HepG2 (cell line): ENCODE data around the gene CCDC73. TPM values are rescaled to one million over a fixed set of nuclear protein-coding genes. Genes with fewer than 3 reads are reported as not detected.

ENCODE experiments used
- ATAC-seq: fragments of 200-7000 bp; cut with Tn5 transposase; 3 replicates; pipeline ENCODE4 v1.9.1; 2020; ENCODE audit warnings: mild to moderate bottlenecking, moderate library complexity
- BruUV-seq: library from RNA; stranded (reverse); fragments of 400-500 nt; replicated peaks from 2 replicates; lab custom pipeline; 2021; lab: Mats Ljungman, UMichigan
- CTCF ChIA-PET: fragments of 300-600 bp; formaldehyde crosslinking; extraction: SDS; loops from one replicate; lab custom pipeline; 2021; ENCODE audit warnings: low total read pairs, inconsistent platforms, low intra/inter-chr PET ratio; lab: Yijun Ruan, JAX
- POLR2A ChIA-PET: fragments of 350-600 bp; sonication (Branson Sonifier 250); formaldehyde crosslinking; loops from one replicate; lab custom pipeline; 2020; ENCODE audit warnings: antibody characterized with exemption, inconsistent platforms; lab: Yijun Ruan, JAX
- DNase-seq: peaks from one replicate; pipeline ENCODE4 v3.0.0-alpha.2; 2015; ENCODE audit warnings: low spot score
- FAIRE-seq: peaks from 3 replicates; lab custom pipeline; 2011; peaks lifted over from hg19 to GRCh38; lab: Jason Lieb, UNC
- H2AFZ ChIP-seq: one replicate; pipeline ENCODE4 v1.6.1; 2011; ENCODE audit warnings: low read length, inconsistent platforms
- H3K27ac ChIP-seq: fragments of 300-600 bp; 3 replicates; pipeline ENCODE4 v1.8.0; 2011; ENCODE audit warnings: mixed run types, mild to moderate bottlenecking, mixed read lengths, low read length, inconsistent platforms; ENCODE audit not compliant: insufficient read depth; ENCODE audit errors: extremely low read length
- H3K27me3 ChIP-seq, 2 experiments: fragments of 200-600 bp in 1 of 2; 2 replicates in 1 of 2; 3 replicates in 1 of 2; pipeline versions ENCODE4 v1.6.0 to v1.8.0; 2011; ENCODE audit warnings: low read length in 2 of 2, mild to moderate bottlenecking in 2 of 2, moderate library complexity in 2 of 2, inconsistent platforms in 1 of 2; ENCODE audit not compliant: insufficient read depth in 2 of 2, control insufficient read depth in 1 of 2
- H3K36me3 ChIP-seq, 2 experiments: fragments of 200-600 bp in 1 of 2; replicated peaks in 1 of 2; 2 replicates in 1 of 2; 3 replicates in 1 of 2; pipeline versions ENCODE4 v1.5.1 to v1.8.0; 2011; ENCODE audit warnings: low read length in 2 of 2, inconsistent platforms in 1 of 2; ENCODE audit not compliant: insufficient read depth in 2 of 2, control insufficient read depth in 1 of 2
- H3K4me1 ChIP-seq: 2 replicates; pipeline ENCODE4 v1.5.1; 2012; ENCODE audit warnings: low read length, inconsistent platforms; ENCODE audit not compliant: insufficient read depth
- H3K4me2 ChIP-seq: 2 replicates; pipeline ENCODE4 v1.6.0; 2011; ENCODE audit warnings: low read depth, low read length, inconsistent platforms
- H3K4me3 ChIP-seq, 3 experiments: fragments of 200-600 bp in 1 of 3; sonication (generic), shearing (Covaris generic) in 1 of 3; replicated peaks in 1 of 3; 2 replicates each; pipeline ENCODE4 v1.5.1; 2011 to 2016; ENCODE audit warnings: low read length in 3 of 3, inconsistent platforms in 2 of 3, low read depth in 2 of 3, mild to moderate bottlenecking in 2 of 3, control low read depth in 1 of 3, mixed read lengths in 1 of 3; ENCODE audit not compliant: insufficient read depth in 1 of 3
- H3K79me2 ChIP-seq: one replicate; pipeline ENCODE4 v1.6.1; 2011; ENCODE audit warnings: low read length, inconsistent platforms; ENCODE audit not compliant: insufficient read depth
- H3K9ac ChIP-seq: 2 replicates; pipeline ENCODE4 v1.6.0; 2011; ENCODE audit warnings: mild to moderate bottlenecking, low read depth, low read length, inconsistent platforms; ENCODE audit not compliant: insufficient read depth
- H3K9me3 ChIP-seq: 2 replicates; pipeline ENCODE4 v1.5.1; 2012; ENCODE audit warnings: mild to moderate bottlenecking, low read length
- H4K20me1 ChIP-seq: 2 replicates; pipeline ENCODE4 v1.6.0; 2011; ENCODE audit warnings: inconsistent platforms, mild to moderate bottlenecking, low read length, moderate library complexity; ENCODE audit not compliant: insufficient read depth
- NPAS2 ChIP-seq: sonication (generic); formaldehyde crosslinking; IDR thresholded peaks from 2 replicates; pipeline ENCODE4 v1.8.0; 2022; ENCODE audit warnings: mild to moderate bottlenecking, missing genetic modification reagents, borderline replicate concordance
- NR3C1 ChIP-seq: sonication (generic); formaldehyde crosslinking; IDR thresholded peaks from 2 replicates; pipeline ENCODE4 v1.4.0; 2020; ENCODE audit warnings: missing genetic modification reagents
- PRMT3 ChIP-seq: sonication (generic); formaldehyde crosslinking; IDR thresholded peaks from 2 replicates; pipeline ENCODE4 v1.8.1; 2022; ENCODE audit warnings: low read depth, mild to moderate bottlenecking, moderate library complexity, missing genetic modification reagents, borderline replicate concordance
- RAD21 ChIP-seq: fragments of 450-650 bp; formaldehyde crosslinking; IDR thresholded peaks from 2 replicates; pipeline ENCODE4 v1.5.0; 2020; ENCODE audit warnings: mild to moderate bottlenecking
- SSRP1 ChIP-seq: IDR thresholded peaks from 2 replicates; pipeline ENCODE4 v1.6.1; 2016; ENCODE audit warnings: control low read depth
- ZBTB1 ChIP-seq: sonication (generic); formaldehyde crosslinking; IDR thresholded peaks from 2 replicates; pipeline ENCODE4 v1.4.0; 2020; ENCODE audit warnings: missing genetic modification reagents, borderline replicate concordance
- ZNF136 ChIP-seq: sonication (generic); formaldehyde crosslinking; IDR thresholded peaks from 2 replicates; pipeline ENCODE4 v1.8.1; 2022; ENCODE audit warnings: low read depth, mild to moderate bottlenecking, moderate library complexity, missing genetic modification reagents
- ZNF382 ChIP-seq: sonication (generic); formaldehyde crosslinking; IDR thresholded peaks from 2 replicates; pipeline ENCODE4 v1.5.0; 2020; ENCODE audit warnings: missing genetic modification reagents, mild to moderate bottlenecking, borderline replicate concordance
- ZNF589 ChIP-seq: sonication (generic); formaldehyde crosslinking; conservative IDR thresholded peaks from 2 replicates; pipeline ENCODE4 v1.8.0; 2022; ENCODE audit warnings: mild to moderate bottlenecking, moderate library complexity, missing genetic modification reagents
- ZNF816 ChIP-seq: sonication (generic); formaldehyde crosslinking; IDR thresholded peaks from 2 replicates; pipeline ENCODE4 v1.8.0; 2022; ENCODE audit warnings: missing genetic modification reagents, mild to moderate bottlenecking, borderline replicate concordance
- WGBS: methylation state at CpG from one replicate; pipeline ENCODE4 v1.1.6; 2017; ENCODE audit warnings: low lambda C conversion rate; 5-methylcytosine and 5-hydroxymethylcytosine counted together
- in situ Hi-C: cut with HindIII; loops from 2 replicates; pipeline ENCODE4 v1.10.0; 2017; ENCODE audit warnings: low pct_unique_long_range_greater_than_20kb; ENCODE audit not compliant: extremely low pct_ligation_motif_present
- intact Hi-C: fragments of 100-400 bp; cut with micrococcal nuclease; formaldehyde crosslinking; loops from one replicate; pipeline ENCODE4 v1.10.0; 2022; ENCODE audit not compliant: unreplicated experiment
- polyA plus RNA-seq, 8 experiments: library from polyadenylated mRNA; depleted of rRNA in 3 of 8; stranded (reverse) in 7 of 8; unstranded in 1 of 8; fragments of >200 nt; fragmentation: Illumina TruSeq in 4 of 8; extraction: Trizol in 4 of 8; gene quantifications; 2 replicates each; pipeline versions ENCODE4 v1.2.1 to v1.2.3, GENCODE V29; 2011 to 2016; ENCODE audit warnings: low read depth in 4 of 8, missing spikeins in 1 of 8, mixed read lengths in 1 of 8; ENCODE audit not compliant: insufficient read depth in 1 of 8
- total RNA-seq, 5 experiments: library from RNA; depleted of rRNA; stranded (reverse); fragments of >200 nt; fragmentation: Illumina TruSeq; extraction: Trizol; gene quantifications; 2 replicates each; pipeline ENCODE4 v1.2.3, GENCODE V29; 2016; ENCODE audit warnings: low read depth in 1 of 5
- TF ChIP-seq, protein P1 (sequence below): sonication (generic); formaldehyde crosslinking; IDR thresholded peaks from 2 replicates; pipeline ENCODE4 v1.4.0; 2020; ENCODE audit warnings: missing genetic modification reagents
- TF ChIP-seq, protein P2 (sequence below): sonication (generic); formaldehyde crosslinking; IDR thresholded peaks from 2 replicates; pipeline ENCODE4 v1.5.1; 2020; ENCODE audit warnings: missing genetic modification reagents, mild to moderate bottlenecking, borderline replicate concordance
- TF ChIP-seq, protein P3 (sequence below): IDR thresholded peaks from 2 replicates; pipeline ENCODE4 v1.6.1; 2016; ENCODE audit warnings: low read depth, borderline replicate concordance
- TF ChIP-seq, protein P4 (sequence below): sonication (generic); formaldehyde crosslinking; IDR thresholded peaks from 2 replicates; pipeline ENCODE4 v1.5.0; 2020; ENCODE audit warnings: mild to moderate bottlenecking, missing genetic modification reagents, moderate library complexity

The CCDC73 gene
- total and polyA plus RNA-seq, 2 of the 13 experiments (the other 11 are each of a cell fraction or from before 2014, with no cell fraction given): 0.01 to 0.11 TPM

DNA sequence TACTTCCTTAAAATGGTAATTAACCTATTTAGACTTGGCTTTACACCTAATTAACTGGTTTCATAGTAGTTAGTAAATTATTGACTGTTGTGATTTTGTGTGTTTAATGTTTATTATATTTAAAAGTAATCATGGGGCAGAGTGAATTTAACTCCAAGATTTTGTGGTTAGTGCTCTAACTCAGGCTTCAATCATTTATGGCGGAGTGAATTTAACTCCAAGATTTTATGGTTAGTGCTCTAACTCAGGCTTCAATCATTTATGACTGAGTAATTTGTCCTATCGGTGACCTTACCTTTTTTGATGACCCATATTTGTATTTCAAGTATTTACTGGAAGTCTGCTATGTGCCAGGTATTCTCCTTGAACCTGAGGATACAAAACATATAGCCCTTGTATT lies 42.5 kb upstream of the CCDC73 start:
- no peak for DNase-seq
- Histone ChIP-seq H4K20me1 (no peaks in the 10 kb centered on the region), H3K9me3 (no peaks in the 10 kb centered on the region), H3K4me1 (no peaks in the 10 kb centered on the region), H3K27me3 (no peaks in the 10 kb centered on the region), H3K27ac (no peak overlapping the region), H2AFZ (no peak overlapping the region), H3K79me2 (no peaks in the 10 kb centered on the region), H3K4me2 (no peak overlapping the region), H3K4me3 (no peak overlapping the region), H3K36me3 (no peaks in the 10 kb centered on the region), H3K9ac (no peak overlapping the region)
- FAIRE-seq: no peak
- ChIA-PET CTCF (no interaction called here), POLR2A (no interaction called here)
- no TSS peak for BruUV-seq
- intact Hi-C loops: no loop called here
- WGBS: 50% methylated on average over 2 of the region's 2 CpGs
- ATAC-seq: no peak
- in situ Hi-C loops: no loop called here
- TF ChIP-seq, protein P1, sequence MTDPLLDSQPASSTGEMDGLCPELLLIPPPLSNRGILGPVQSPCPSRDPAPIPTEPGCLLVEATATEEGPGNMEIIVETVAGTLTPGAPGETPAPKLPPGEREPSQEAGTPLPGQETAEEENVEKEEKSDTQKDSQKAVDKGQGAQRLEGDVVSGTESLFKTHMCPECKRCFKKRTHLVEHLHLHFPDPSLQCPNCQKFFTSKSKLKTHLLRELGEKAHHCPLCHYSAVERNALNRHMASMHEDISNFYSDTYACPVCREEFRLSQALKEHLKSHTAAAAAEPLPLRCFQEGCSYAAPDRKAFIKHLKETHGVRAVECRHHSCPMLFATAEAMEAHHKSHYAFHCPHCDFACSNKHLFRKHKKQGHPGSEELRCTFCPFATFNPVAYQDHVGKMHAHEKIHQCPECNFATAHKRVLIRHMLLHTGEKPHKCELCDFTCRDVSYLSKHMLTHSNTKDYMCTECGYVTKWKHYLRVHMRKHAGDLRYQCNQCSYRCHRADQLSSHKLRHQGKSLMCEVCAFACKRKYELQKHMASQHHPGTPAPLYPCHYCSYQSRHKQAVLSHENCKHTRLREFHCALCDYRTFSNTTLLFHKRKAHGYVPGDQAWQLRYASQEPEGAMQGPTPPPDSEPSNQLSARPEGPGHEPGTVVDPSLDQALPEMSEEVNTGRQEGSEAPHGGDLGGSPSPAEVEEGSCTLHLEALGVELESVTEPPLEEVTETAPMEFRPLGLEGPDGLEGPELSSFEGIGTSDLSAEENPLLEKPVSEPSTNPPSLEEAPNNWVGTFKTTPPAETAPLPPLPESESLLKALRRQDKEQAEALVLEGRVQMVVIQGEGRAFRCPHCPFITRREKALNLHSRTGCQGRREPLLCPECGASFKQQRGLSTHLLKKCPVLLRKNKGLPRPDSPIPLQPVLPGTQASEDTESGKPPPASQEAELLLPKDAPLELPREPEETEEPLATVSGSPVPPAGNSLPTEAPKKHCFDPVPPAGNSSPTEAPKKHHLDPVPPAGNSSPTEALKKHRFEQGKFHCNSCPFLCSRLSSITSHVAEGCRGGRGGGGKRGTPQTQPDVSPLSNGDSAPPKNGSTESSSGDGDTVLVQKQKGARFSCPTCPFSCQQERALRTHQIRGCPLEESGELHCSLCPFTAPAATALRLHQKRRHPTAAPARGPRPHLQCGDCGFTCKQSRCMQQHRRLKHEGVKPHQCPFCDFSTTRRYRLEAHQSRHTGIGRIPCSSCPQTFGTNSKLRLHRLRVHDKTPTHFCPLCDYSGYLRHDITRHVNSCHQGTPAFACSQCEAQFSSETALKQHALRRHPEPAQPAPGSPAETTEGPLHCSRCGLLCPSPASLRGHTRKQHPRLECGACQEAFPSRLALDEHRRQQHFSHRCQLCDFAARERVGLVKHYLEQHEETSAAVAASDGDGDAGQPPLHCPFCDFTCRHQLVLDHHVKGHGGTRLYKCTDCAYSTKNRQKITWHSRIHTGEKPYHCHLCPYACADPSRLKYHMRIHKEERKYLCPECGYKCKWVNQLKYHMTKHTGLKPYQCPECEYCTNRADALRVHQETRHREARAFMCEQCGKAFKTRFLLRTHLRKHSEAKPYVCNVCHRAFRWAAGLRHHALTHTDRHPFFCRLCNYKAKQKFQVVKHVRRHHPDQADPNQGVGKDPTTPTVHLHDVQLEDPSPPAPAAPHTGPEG: no peak
- TF ChIP-seq ZNF589 (CRISPR knock-in tag) (no peak), ZNF382 (CRISPR knock-in tag) (no peak), NR3C1 (CRISPR knock-in tag) (no peak), ZNF136 (CRISPR knock-in tag) (no peak), SSRP1 (CRISPR knock-in tag) (no peak), PRMT3 (no peak), RAD21 (no peak), ZNF816 (CRISPR knock-in tag) (no peak), ZBTB1 (CRISPR knock-in tag) (no peak), NPAS2 (CRISPR knock-in tag) (no peak)
- TF ChIP-seq, protein P2, sequence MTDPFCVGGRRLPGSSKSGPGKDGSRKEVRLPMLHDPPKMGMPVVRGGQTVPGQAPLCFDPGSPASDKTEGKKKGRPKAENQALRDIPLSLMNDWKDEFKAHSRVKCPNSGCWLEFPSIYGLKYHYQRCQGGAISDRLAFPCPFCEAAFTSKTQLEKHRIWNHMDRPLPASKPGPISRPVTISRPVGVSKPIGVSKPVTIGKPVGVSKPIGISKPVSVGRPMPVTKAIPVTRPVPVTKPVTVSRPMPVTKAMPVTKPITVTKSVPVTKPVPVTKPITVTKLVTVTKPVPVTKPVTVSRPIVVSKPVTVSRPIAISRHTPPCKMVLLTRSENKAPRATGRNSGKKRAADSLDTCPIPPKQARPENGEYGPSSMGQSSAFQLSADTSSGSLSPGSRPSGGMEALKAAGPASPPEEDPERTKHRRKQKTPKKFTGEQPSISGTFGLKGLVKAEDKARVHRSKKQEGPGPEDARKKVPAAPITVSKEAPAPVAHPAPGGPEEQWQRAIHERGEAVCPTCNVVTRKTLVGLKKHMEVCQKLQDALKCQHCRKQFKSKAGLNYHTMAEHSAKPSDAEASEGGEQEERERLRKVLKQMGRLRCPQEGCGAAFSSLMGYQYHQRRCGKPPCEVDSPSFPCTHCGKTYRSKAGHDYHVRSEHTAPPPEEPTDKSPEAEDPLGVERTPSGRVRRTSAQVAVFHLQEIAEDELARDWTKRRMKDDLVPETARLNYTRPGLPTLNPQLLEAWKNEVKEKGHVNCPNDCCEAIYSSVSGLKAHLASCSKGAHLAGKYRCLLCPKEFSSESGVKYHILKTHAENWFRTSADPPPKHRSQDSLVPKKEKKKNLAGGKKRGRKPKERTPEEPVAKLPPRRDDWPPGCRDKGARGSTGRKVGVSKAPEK (CRISPR knock-in tag): no peak
- TF ChIP-seq, protein P3, sequence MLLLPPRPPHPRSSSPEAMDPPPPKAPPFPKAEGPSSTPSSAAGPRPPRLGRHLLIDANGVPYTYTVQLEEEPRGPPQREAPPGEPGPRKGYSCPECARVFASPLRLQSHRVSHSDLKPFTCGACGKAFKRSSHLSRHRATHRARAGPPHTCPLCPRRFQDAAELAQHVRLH (CRISPR knock-in tag): no peak
- TF ChIP-seq, protein P4, sequence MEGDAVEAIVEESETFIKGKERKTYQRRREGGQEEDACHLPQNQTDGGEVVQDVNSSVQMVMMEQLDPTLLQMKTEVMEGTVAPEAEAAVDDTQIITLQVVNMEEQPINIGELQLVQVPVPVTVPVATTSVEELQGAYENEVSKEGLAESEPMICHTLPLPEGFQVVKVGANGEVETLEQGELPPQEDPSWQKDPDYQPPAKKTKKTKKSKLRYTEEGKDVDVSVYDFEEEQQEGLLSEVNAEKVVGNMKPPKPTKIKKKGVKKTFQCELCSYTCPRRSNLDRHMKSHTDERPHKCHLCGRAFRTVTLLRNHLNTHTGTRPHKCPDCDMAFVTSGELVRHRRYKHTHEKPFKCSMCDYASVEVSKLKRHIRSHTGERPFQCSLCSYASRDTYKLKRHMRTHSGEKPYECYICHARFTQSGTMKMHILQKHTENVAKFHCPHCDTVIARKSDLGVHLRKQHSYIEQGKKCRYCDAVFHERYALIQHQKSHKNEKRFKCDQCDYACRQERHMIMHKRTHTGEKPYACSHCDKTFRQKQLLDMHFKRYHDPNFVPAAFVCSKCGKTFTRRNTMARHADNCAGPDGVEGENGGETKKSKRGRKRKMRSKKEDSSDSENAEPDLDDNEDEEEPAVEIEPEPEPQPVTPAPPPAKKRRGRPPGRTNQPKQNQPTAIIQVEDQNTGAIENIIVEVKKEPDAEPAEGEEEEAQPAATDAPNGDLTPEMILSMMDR: no peak
